NCI-H510A treated with DMSO at 0.1 percent for 48 hours (cell line): ENCODE results near the gene MPPED1.

ENCODE experiments used
- DNase-seq: peaks from one replicate; lab custom pipeline; 2025; lab: John Stamatoyannopoulos, UW

The MPPED1 gene

GRCh38 chr22:43392385-43392989, 19.3 kb upstream of the MPPED1 start:
- DNase-seq = no peak

- DNase-seq = no peak
Measured at GRCh38 chr22:43393132-43393843, 18.5 kb upstream of the MPPED1 start.

- no peak for DNase-seq
Measured at GRCh38 chr22:43393844-43394474, 17.9 kb upstream of the MPPED1 start.

GRCh38 chr22:43395086-43395695, 16.6 kb upstream of the MPPED1 start:
- no peak for DNase-seq

DNA sequence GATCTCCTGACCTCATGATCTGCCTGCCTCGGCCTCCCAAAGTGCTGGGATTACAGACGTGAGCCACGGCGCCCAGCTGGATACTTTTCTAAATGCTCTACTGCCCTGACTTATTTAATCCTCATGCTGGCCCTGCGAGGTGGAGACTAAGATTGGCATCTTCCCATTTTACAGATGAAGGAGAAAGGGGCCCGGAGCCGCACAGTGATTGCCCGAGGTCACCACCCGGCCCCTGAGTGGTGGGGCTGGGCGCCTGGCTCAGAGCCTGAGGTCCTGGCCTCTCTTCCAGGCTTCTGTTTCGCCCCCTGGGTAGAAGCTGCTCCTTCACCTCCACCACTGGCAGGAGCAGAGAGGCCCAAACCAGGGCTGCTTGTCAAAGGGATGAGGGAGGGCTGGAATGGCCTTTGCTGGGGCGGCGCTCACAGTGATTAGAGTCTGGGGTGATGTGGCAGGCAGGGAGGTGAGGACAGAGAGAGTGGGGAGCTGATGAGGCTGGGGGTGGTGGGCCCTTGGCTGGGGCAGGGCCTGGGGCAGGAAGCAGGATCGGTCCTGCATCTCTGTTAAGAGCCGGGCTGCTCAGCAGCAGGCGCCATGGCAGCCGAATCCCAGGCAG, 15.4 kb upstream of the MPPED1 start:
- no peak for DNase-seq

- peak; percentile 15 for DNase-seq
Measured at GRCh38 chr22:43396934-43397457, 14.8 kb upstream of the MPPED1 start.

DNA sequence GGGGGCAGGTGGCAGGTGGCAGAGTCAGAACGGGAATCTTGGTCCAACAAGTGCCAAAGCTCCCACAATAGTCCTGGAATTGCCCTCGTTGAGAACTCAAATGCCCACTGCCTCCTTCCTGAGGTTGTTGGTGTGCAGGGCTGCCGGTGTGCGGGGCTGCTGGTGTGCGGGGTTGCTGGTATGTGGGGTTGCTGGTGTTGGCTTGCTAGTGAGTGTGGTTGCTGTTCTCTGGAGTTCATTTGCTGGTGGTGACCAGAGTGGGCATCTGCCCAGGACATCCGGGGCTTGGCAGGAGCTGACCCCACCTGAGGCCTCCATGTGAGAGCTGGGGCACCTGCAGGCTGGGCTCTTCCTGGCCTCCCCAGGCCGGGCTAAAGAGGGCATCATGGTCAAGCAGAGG, 14.0 kb upstream of the MPPED1 start:
- DNase-seq = no peak

GRCh38 chr22:43398246-43398645, 13.6 kb upstream of the MPPED1 start:
- no peak for DNase-seq

- DNase-seq = no peak
Measured at GRCh38 chr22:43398910-43399309, 12.9 kb upstream of the MPPED1 start.

GRCh38 chr22:43399338-43399979, 12.4 kb upstream of the MPPED1 start:
- no peak for DNase-seq

- DNase-seq = no peak
Measured at GRCh38 chr22:43399980-43400358, 11.8 kb upstream of the MPPED1 start.

GRCh38 chr22:43400449-43400848, 11.4 kb upstream of the MPPED1 start:
- DNase-seq = no peak

DNA sequence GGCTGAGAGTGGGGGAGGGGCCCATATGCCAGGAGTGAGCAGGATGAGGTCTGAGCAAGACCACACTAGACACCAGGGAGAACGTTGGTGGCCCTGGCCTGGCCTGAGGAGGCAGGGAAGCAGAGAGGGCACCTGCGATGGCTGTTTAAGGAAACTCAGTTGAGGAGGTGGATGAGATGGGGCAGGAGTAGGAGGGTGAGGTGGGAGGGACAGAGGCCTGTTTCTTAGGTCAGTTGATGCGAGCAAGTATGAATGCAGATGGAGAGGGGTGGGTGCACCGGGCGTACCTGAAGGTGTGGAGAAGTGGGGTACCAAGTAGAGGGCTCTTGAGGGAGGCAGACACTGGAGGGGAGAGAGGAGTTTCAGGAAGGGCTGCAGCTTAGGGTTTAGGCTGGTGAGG, 10.6 kb upstream of the MPPED1 start:
- no peak for DNase-seq

DNA sequence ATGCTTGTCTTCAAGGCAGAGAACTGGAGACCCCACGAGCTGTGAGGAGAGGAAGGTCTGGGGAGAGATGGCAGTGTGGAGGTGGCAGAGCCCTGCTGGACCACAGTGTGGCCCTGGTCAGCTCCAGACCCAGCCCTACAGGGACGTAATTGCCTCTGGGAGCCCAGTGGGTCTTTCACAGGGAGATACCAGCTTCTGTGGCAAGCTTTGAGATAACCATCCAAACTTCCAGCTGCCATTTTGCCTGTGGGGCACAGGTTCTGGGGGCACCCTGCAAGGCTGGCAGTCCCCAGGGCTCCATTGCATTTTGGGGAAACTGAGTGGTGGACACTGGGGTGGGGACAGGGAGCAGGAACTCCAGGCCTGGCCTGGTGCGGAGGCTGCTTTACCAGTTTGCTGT, 10.2 kb upstream of the MPPED1 start:
- DNase-seq = no peak

DNA sequence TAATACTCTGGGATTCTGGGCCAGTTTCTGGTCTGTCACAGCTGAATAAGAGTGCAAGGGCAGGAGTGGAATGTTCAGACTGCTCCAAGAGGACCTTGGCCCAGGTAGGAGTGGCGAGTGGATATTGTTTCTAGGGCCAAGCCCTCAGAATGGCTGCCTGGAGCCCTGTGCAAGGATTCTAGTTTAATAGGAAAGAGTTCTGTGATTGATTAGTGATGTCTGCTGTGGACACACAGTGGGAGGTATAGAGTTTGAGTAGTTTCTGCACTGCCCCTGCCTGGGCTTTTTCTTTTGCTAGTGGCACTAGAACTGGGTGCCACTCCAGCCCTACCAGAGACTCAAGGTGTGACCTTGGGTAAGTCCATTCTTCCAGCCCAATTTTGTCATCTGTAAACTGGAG, 9.7 kb upstream of the MPPED1 start:
- no peak for DNase-seq

- no peak for DNase-seq
Measured at GRCh38 chr22:43404673-43405385, 7.0 kb upstream of the MPPED1 start.

DNA sequence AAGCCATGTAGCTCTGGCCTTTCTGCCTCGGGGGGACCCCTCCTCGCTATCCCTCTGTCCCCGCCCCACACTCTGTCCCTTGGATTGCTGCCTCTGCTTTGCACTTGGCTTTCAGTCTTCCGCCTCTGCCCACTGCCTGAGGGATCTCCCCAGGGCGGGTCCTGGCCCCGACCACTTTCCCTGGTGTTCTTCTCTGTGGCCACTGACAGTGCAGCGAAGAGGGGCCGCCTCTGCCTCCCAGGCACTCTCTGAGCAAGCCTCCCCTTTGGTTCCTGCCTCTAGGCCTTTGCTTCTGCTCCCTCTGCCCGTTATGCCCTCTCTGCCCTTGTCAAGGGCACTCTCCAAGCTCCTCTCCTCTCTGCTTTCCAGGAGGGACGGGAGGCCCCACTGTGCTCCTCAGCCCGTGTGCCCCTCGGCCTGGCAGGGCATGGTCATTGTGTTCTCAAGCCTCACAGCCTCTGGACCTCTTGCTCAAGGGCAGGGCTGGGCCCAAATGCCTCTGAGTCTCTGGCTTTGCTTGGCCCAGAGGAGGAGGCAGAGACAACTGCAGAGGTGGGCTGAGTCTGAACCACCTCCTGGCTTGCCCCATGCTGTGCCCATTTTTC, 5.5 kb upstream of the MPPED1 start:
- no peak for DNase-seq

- DNase-seq = no peak
Measured at GRCh38 chr22:43407591-43407990, 4.2 kb upstream of the MPPED1 start.

- DNase-seq = no peak
Measured at GRCh38 chr22:43408009-43408408, 3.8 kb upstream of the MPPED1 start.

GRCh38 chr22:43409046-43409445, 2.8 kb upstream of the MPPED1 start:
- no peak for DNase-seq

GRCh38 chr22:43409800-43410199, 2.0 kb upstream of the MPPED1 start:
- DNase-seq = no peak
